Hippocampal formation (tissue), 2 donors: Measurements from ENCODE around the gene RRM1.
"Not testable (repeated sequence)": the region's sequence is repeated elsewhere in the genome, so short reads cannot be mapped to it uniquely, and the experiment has no call there.

Experiments
- DNase-seq, 2 donors: peaks; one replicate each; lab custom pipeline; 2025; lab: John Stamatoyannopoulos, UW

The RRM1 gene

GRCh38 chr11:4083198-4083597, 11.4 kb upstream of the RRM1 start:
- no peak for DNase-seq

DNA sequence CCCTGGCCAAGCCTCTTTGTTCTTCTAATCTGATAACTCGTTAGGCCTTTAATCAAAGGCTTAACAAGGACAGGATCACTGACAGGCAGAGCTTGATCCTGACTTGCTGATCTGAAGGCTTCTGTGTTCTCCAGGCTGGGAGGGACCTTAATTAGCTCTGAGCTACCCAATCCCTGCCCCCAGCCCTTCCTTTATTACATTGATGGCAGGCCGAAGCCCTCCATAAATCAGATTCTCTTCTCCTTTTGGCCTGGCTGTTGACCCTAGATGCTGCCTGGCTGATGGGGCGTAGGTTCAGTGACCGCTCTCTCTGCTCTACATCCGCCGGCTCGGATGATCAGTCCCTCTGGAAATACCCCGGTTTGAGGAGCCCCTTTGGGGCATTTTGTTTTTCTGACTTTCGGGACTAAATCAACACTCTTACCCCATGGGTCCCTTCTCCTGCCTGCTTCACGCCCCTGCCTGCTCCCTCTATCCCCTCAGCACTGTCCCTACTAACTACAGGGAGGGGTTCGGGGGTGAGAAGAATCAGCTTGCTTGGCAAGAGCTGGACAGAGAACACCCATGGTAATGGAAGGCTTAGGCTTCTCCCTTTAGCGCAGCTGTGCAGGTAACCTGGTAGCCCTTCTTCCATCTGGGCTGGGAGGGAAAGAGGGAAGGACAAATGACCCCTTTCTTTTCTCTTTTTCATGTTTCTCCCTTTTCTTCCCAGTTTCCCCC, 10.0 kb upstream of the RRM1 start:
- DNase-seq, result no peak

- no peak for DNase-seq
These were observed 9.0 kb upstream of the RRM1 start for GRCh38 chr11:4085575-4085974.

GRCh38 chr11:4086575-4087353, 7.8 kb upstream of the RRM1 start:
- no peak for DNase-seq

DNA sequence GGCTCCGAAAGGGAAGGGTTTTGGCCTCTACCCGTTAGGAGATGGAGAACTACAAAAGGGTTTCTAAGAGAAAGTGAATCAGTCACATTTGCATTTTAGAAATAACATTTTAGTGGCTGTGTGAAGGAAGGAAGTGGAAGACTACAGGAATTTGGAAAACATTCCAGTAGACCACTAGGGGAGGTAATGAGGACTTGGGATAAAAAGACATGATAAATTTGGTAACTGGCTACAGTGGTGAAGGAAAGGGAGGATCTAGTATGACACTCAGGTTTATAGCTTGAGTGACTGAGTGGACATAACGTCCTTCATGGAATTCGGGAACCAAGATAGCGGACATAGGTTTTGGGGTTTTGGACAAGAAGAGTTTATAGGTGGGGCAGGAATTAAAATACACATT, 7.0 kb upstream of the RRM1 start:
- DNase-seq, result no peak

DNA sequence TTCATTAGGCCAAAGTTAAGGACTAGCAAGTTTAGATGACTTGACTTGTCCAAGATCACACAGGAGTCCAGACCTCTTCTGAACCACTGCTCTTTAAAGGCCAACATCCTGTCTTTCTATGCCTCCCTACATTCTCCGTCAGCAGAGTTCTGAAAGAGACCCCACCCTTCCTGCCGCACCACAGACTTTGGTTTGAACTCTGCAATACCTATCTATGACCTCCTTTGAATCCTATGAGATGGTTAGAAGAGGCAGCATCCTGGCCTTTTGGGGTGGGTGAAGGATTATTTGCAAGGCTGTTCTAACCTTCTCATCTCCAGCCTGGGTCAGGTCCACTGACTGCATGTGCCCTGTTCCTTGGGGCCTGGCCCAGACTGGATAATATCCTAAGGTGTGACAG, 4.3 kb upstream of the RRM1 start:
- DNase-seq, result no peak

DNA sequence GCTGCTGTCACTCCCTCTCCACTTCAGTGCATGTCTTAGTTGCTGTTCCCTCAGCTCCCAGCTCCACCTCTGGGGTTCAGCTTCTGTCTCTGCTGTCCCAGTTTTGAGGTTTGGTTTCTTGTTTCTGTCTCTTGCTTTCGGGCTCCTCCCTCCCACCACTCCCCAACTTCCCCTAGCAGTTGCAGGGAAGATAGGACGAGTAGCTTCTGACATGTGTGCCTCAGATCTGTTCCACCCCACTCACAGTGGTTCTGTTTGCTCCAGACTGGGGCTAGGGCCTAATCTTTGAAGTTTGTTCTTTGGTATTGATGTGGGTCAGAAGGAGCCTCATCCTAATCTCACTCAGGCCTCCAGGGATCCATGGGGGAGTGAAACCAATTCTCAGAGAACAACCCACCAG, 2.6 kb upstream of the RRM1 start:
- no peak for DNase-seq

DNA sequence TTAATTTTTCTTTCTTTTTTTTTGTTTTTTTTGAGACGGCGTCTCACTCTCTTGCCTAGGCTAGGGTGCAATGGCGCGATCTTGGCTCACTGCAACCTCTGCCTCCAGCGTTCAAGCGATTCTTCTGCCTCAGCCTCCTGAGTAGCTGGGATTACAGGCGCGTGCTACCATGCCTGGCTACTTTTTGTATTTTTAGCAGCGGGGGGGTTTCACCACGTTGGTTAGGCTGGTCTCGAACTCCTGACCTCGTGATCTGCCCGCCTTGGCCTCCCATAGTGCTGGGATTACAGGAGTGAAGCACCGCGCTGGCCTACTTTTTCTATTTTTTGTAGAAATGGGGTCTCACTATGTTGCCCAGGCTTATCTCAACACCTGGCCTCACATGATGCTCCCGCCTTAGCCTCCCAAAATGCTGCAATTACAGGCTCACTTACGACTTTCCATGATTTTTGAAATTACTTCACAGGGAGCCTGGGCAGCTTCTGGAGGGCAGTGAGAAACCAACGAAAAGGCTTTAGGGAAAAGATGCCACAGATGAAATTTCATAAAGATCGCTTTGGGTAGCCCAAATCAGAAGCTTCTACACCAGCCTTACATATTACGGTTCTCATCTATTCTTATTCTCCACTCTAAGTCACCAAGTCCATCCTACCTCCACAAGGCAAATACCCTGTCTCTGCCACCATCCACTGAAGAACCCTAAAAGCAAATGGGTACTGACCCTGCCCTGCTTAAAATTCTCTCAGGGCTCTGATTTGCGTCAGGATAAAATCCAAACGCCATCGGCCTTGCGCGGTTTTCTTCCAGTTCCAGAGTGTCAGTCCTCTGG, 866 bp upstream of the RRM1 start:
- no peak for DNase-seq

- DNase-seq, result no peak
These were observed 1.1 kb downstream of the RRM1 start for GRCh38 chr11:4095509-4096230.

GRCh38 chr11:4098026-4098621, 3.5 kb downstream of the RRM1 start:
- no peak for DNase-seq

GRCh38 chr11:4102711-4103110, 8.1 kb downstream of the RRM1 start:
- no peak for DNase-seq

DNA sequence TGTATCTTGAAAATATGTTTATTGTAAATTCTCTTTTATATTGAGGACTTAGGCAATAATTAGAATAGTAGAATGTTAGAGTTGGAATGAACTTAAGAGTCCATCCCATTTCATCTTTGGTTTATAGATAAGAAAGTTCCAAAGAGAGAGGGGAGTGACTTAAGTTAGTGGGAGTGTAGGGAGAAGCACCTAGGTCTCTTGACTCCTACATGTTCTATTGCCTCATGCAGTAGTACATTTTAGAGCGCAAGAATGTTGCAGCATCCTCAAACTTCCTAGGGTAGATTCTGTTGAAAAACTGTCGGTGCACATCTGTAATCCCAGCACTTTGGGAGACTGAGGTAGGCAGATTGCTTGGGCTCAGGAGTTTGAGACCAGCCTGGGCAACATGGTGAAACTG, 8.7 kb downstream of the RRM1 start:
- DNase-seq, result no peak

DNA sequence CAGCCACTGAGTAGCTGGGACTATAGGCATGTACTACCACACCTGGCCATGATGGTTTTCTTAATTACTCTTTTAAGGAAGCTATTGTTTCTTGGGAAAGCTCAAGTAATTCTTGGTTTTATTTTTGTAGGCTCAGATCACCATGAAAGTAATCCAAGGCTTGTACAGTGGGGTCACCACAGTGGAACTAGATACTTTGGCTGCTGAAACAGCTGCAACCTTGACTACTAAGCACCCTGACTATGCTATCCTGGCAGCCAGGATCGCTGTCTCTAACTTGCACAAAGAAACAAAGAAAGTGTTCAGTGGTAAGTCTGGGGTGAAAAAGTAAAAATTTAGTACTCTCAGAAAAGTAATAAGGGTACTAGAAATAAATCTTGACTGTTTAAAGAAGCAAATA, 11.3 kb downstream of the RRM1 start:
- DNase-seq, result no peak

- no peak for DNase-seq
These were observed 17.2 kb downstream of the RRM1 start for GRCh38 chr11:4111834-4112233.

- no peak for DNase-seq
These were observed 20.5 kb downstream of the RRM1 start for GRCh38 chr11:4115128-4115527.

- no peak for DNase-seq
These were observed 23.5 kb downstream of the RRM1 start for GRCh38 chr11:4118107-4118506.

GRCh38 chr11:4123218-4123617, 28.6 kb downstream of the RRM1 start:
- DNase-seq, result no peak

- DNase-seq, result no peak
These were observed 30.5 kb downstream of the RRM1 start for GRCh38 chr11:4125141-4125540.

GRCh38 chr11:4127357-4127756, 32.8 kb downstream of the RRM1 start:
- no peak for DNase-seq

DNA sequence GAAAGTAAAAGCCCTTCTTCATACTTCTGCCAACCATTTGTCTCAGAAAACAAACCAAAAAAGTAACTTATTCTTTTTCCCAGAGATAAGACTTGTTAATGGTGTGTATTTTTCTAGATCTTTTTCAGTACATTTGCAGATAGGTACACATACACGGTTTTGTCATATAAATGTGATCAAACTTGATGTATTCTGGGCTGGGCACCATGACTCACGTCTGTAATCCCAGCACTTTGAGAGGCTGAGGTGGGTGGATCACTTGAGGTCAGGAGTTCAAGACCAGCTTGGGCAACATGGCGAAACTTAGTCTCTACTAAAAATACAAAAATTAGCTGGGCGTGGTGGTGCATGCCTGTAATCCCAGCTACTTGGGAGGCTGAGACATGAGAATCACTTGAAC, 35.6 kb downstream of the RRM1 start:
- DNase-seq, result not testable (repeated sequence)

DNA sequence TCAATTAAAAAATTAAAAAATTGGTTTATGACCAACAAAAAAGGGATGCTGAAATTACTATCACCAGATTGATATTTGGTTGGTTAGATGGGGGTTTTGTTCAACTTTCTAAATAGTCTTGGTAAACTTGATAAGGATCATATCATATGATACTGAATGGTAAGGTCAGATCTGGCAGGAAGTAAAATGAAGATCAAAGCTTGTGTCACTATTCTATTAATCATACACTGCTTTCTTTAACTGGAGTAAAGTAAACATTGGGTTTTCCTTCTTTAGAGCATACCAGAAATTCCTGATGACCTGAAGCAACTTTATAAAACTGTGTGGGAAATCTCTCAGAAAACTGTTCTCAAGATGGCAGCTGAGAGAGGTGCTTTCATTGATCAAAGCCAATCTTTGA, 40.2 kb downstream of the RRM1 start:
- DNase-seq, result no peak

DNA sequence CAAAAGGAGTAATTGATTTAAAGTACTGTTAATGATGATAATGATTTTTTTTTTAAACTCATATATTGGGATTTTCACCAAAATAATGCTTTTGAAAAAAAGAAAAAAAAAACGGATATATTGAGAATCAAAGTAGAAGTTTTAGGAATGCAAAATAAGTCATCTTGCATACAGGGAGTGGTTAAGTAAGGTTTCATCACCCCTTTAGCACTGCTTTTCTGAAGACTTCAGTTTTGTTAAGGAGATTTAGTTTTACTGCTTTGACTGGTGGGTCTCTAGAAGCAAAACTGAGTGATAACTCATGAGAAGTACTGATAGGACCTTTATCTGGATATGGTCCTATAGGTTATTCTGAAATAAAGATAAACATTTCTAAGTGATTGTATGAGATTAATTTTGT, 43.9 kb downstream of the RRM1 start:
- no peak for DNase-seq
